HepG2 (cell line): ENCODE results near the gene OR10AD1.

Experiments
- GTF2F1 ChIP-seq: fragments of 150-350 bp; IDR thresholded peaks from 2 replicates; pipeline ENCODE4 v1.6.1; 2014; ENCODE audit warnings: low read length
- HDAC2 ChIP-seq: sonication (generic); formaldehyde crosslinking; IDR thresholded peaks from 2 replicates; pipeline ENCODE4 v1.4.0; 2020; ENCODE audit warnings: missing genetic modification reagents
- HOXA7 ChIP-seq: sonication (generic); formaldehyde crosslinking; IDR thresholded peaks from 2 replicates; pipeline ENCODE4 v1.8.1; 2022; ENCODE audit warnings: mild to moderate bottlenecking, missing genetic modification reagents, moderate library complexity
- POLR2AphosphoS2 ChIP-seq: IDR thresholded peaks from 2 replicates; pipeline ENCODE4 v1.6.1; 2011; ENCODE audit warnings: low read depth, low read length, improper control_type of control experiment
- POLR2AphosphoS5 ChIP-seq: IDR thresholded peaks from 2 replicates; pipeline ENCODE4 v1.6.1; 2012; ENCODE audit warnings: low read depth, low read length
- ZFP1 ChIP-seq: IDR thresholded peaks from 2 replicates; pipeline ENCODE4 v1.6.1; 2016
- ZFP90 ChIP-seq: sonication (generic); formaldehyde crosslinking; IDR thresholded peaks from 2 replicates; pipeline ENCODE4 v1.8.0; 2022; ENCODE audit warnings: missing genetic modification reagents, mild to moderate bottlenecking, inconsistent platforms, borderline replicate concordance
- ZNF224 ChIP-seq: sonication (generic); formaldehyde crosslinking; IDR thresholded peaks from 2 replicates; pipeline ENCODE4 v1.5.0; 2020; ENCODE audit warnings: mild to moderate bottlenecking, missing genetic modification reagents
- TF ChIP-seq, protein P1 (sequence below): sonication (generic); formaldehyde crosslinking; IDR thresholded peaks from 2 replicates; pipeline ENCODE4 v1.5.0; 2020; ENCODE audit warnings: mild to moderate bottlenecking, missing genetic modification reagents, moderate library complexity
- TF ChIP-seq, protein P2 (sequence below): sonication (generic); formaldehyde crosslinking; IDR thresholded peaks from 2 replicates; pipeline ENCODE4 v1.4.0; 2020; ENCODE audit warnings: mild to moderate bottlenecking, missing genetic modification reagents

DNA sequence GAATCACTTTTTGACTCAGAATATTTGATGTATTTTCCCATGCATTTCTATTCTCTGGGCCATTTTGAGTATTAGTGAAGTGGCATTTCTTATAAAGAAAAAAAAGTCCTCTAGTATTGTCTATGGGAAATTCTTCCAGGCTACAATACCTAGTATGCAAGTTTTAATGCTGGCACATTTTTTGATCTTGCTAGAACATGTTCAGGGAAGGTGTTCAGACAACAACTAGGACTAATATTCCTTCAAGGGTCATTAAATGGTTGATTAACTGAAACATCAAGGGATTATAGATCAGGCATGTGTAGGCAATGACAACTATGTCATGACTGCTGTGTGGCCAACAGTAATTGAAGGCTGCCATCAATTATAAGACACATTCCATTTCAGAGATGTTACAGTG lies 12.0 kb downstream of the OR10AD1 start:
- no peak for TF ChIP-seq ZFP1 (CRISPR knock-in tag)
- no peak for TF ChIP-seq HDAC2 (CRISPR knock-in tag)
- no peak for TF ChIP-seq POLR2AphosphoS2
- TF ChIP-seq POLR2AphosphoS5: no peak
- no peak for TF ChIP-seq ZNF224 (CRISPR knock-in tag)
- no peak for TF ChIP-seq GTF2F1
- no peak for TF ChIP-seq HOXA7
- TF ChIP-seq, protein P1, sequence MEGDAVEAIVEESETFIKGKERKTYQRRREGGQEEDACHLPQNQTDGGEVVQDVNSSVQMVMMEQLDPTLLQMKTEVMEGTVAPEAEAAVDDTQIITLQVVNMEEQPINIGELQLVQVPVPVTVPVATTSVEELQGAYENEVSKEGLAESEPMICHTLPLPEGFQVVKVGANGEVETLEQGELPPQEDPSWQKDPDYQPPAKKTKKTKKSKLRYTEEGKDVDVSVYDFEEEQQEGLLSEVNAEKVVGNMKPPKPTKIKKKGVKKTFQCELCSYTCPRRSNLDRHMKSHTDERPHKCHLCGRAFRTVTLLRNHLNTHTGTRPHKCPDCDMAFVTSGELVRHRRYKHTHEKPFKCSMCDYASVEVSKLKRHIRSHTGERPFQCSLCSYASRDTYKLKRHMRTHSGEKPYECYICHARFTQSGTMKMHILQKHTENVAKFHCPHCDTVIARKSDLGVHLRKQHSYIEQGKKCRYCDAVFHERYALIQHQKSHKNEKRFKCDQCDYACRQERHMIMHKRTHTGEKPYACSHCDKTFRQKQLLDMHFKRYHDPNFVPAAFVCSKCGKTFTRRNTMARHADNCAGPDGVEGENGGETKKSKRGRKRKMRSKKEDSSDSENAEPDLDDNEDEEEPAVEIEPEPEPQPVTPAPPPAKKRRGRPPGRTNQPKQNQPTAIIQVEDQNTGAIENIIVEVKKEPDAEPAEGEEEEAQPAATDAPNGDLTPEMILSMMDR (CRISPR knock-in tag): no peak
- TF ChIP-seq ZFP90: no peak
- TF ChIP-seq, protein P2, sequence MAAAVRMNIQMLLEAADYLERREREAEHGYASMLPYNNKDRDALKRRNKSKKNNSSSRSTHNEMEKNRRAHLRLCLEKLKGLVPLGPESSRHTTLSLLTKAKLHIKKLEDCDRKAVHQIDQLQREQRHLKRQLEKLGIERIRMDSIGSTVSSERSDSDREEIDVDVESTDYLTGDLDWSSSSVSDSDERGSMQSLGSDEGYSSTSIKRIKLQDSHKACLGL (CRISPR knock-in tag): no peak
